SK-N-MC (cell line): ENCODE data around the gene HIF1A.

Experiments
- EZH2 ChIP-seq: fragments of 200-600 bp; sonication (generic); IDR thresholded peaks from one replicate; pipeline ENCODE4 v1.6.1; 2017; ENCODE audit warnings: antibody characterized with exemption
- FOXP2 ChIP-seq: optimal IDR thresholded peaks from 2 replicates; pipeline ENCODE3; 2011; ENCODE audit warnings: mild to moderate bottlenecking, moderate library complexity; ENCODE audit not compliant: insufficient read depth; ENCODE audit errors: extremely low read length, control extremely low read depth
- POLR2AphosphoS5 ChIP-seq: IDR thresholded peaks from 2 replicates; pipeline ENCODE4 v1.6.1; 2012; ENCODE audit warnings: mild to moderate bottlenecking, low read depth, low read length, borderline replicate concordance

GRCh38 chr14:61766151-61766550, 70.8 kb downstream of the HIF1A start:
- TF ChIP-seq POLR2AphosphoS5 (no peak), EZH2 (no peak), FOXP2 (no peak)
